ENCODE measurements around the gene STOML2.

STOML2 gene

DNA sequence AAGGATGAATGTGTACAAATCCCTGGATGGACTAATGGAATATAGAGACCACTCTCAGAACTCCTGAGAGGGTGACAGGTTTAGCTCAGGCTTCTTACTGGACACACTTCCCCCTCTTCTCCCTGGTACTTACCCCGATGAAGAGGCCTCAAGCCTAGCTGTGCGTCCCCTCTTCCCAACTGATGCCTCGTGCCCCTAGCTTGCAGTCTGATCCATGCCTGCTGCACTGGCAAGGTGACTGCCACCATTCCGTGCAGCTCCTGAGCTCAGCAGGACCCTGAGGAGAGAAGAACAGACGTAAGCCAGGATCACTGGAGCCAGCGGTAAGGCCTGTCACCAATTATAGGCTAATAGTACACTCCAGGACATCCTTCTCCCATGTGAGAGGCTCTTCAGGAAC, 5.5 kb upstream of the STOML2 start:
- in situ Hi-C loops (cut with HindIII; ENCODE audit: low sequenced_read_pairs), result no loop called here

- in situ Hi-C loops (cut with HindIII; ENCODE audit: low sequenced_read_pairs), result no loop called here
Observed at GRCh38 chr9:35107297-35108290, 4.7 kb upstream of the STOML2 start.

- in situ Hi-C loops (cut with HindIII; ENCODE audit: low sequenced_read_pairs), result no loop called here
Observed at GRCh38 chr9:35106343-35106730, 3.4 kb upstream of the STOML2 start.

GRCh38 chr9:35105571-35106342, 2.8 kb upstream of the STOML2 start:
- in situ Hi-C loops (cut with HindIII; ENCODE audit: low sequenced_read_pairs), result no loop called here

GRCh38 chr9:35105126-35105525, 2.2 kb upstream of the STOML2 start:
- in situ Hi-C loops (cut with HindIII; ENCODE audit: low sequenced_read_pairs), result no loop called here

- in situ Hi-C loops (cut with HindIII; ENCODE audit: low sequenced_read_pairs), result no loop called here
Observed at GRCh38 chr9:35104586-35104985, 1.7 kb upstream of the STOML2 start.

DNA sequence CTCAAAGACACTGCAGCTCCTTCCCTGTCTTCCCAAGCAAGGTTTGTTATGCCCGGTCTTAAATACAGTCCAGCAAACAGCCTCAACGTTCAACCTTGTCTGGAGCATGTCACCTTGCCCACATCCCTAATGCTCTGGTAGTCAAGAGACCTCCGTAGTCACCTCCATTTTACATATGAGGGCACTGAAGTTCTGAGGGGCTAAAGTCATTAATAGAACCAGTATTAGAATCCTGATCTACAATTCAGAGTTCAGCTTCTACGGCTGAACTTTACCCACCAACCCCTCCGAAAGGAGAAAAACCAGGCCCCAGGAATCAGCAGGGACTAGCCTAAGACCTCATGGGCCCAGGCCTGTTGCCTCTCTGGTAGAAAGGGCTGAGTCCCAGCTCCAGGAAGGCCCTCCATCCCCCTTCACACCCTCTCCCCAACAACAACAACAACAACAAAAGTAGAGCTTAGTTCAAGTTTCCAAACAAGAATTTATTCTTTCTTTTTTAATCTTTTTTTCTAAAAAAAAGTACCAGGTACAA, 795 bp upstream of the STOML2 start:
- in situ Hi-C loops (cut with HindIII; ENCODE audit: low sequenced_read_pairs), result no loop called here

DNA sequence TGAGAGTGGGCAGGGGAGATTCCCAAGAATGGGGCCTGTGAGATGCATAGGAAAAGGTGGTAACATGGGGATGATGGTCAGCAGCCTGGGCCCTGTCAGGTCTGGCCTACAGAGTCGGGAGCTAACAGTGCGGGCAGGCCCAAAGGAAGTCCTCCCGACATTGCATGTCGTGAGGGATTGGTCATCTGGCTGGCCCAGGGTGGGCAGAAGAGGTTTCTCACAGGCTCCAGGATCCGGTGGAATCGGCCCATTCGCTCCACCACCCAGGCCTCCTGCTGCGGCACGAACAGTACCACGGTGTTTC, 514 bp downstream of the STOML2 start:
- in situ Hi-C loops (cut with HindIII; ENCODE audit: low sequenced_read_pairs), result no loop called here

DNA sequence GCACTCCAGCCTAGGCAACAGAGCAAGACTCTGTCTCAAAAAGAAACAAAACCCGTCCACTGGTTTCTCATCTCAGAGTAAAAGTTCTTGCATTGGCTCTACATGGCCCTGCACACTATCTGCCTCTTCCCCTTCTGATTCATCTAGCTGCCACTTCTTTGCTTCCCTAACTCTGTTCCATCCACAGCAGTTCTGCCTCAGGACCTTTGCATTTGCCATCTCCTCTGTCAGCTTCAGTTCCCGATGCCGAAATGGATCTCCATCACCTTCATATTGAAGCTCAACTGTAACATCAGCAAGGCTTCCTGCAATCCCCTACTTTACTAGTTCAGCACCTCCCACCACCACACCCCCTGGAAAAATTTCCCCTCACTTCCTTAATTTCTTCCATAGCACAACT, 5.4 kb downstream of the STOML2 start:
- in situ Hi-C loops (cut with HindIII; ENCODE audit: low sequenced_read_pairs), result no loop called here

GRCh38 chr9:35096035-35096849, 6.7 kb downstream of the STOML2 start, which contains the start of gene PIGO:
TSS of gene PIGO (minus strand) at chr9:35096591. CDS start at chr9:35095565, 1,026 bp downstream.
- in situ Hi-C loops (cut with HindIII; ENCODE audit: low sequenced_read_pairs), result no loop called here

DNA sequence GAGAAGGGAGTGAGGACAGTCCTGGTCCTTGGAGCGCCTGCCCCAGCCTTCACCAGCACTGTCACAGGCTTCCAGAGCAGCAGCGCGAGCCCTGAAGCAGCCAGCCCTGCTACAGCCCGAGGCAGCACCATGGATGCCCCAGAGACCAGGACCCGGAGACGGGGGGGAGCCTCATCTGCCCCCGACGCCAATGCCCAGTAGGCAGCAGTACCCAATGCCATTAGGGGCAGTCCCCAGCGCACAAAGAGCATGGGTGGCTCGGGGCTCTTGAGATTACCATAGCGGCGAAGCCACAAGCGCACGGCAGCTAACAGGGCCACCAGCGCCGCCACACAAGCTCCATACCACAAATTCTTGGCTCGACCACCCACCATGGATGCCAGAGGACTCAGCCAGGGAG, 11.4 kb downstream of the STOML2 start:
- in situ Hi-C loops (cut with HindIII; ENCODE audit: low sequenced_read_pairs), result loop anchor here (5.0 kb wide), 1 partner anchor 49 kb away; a partner anchor contains a TSS

DNA sequence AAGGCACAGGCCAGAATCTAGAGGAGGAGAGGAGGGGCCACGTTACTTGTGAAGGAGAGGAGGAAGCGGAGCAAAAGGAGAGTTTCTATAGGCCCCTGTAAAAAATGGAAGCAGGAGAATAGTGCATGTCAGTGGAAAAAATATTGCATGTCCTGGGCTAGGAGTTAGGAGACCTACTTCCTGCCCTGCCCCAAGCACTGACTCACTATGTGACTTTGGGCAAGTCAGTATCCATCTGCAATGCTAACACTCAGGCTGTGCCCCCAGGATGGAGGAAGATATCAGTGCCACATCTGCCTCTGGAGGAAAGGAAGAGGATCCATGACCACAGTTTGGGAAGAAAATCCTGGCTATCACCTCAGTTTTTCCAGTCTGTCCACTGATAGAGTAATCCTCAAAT, 13.5 kb downstream of the STOML2 start:
- in situ Hi-C loops (cut with HindIII; ENCODE audit: low sequenced_read_pairs), result no loop called here

DNA sequence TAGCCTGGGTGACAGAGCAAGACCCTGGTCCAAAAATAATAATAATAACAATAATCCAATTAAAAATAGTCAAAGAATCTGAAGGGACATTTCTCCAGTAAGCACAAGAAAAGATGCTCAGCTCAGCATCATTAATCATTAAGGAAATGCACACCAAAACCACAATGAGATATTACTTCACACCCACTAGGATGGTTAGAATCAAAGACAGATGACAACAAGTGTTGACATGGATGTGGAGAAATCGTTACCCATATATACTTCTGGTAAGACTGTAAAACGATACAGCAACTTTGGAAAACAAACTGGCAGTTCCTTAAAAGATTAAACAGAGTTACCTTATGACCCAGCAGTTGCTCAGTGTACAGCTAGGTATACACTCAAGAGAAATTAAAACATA, 17.9 kb downstream of the STOML2 start:
- in situ Hi-C loops (cut with HindIII; ENCODE audit: low sequenced_read_pairs), result no loop called here

DNA sequence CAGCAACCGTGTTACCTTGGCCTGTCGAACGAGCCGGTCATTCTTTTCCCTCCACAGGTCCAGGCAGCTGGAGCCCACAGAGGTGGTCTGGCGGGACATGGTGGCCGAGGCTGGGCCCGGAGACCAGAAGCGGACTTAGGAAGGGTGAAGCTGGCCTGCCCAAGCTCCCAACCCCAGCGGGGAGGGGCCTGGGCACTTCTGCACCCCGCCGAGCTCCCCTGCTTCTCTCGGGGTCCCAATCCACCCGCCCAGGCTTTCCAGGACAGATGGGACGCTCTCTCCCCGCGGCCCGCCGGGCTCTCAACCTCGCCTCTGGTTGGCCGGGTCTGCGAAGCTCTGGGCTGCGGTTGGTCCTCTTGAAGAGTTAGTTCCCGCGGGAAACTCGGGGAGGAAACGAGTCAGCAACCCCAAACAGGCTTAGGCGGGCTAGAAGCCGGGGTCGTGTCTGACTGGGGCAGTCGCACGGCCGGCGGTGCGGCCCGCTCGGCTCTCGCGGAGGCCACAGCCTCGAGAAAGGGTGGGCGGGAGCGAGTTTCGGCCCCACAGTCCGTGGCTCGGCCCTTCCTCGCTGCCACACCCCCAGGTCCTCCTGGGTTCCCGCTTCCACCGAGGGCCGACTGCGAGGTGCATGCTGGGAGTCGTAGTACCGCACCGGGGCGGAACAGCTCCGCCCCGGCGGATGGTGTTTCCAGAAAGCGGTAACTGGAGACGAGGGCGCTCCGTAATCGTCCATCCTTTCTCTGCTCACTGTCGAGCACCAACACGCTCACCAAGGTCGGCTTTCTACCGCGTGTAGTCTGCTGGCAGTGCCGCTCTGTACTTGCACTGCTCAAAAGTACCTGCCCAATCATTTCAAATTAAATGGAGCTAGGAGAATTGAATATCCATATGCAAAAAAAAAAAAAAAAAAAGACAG, 23.2 kb downstream of the STOML2 start, which contains the start of gene FANCG:
TSS of gene FANCG (minus strand) at position 517 of the 916 bp plus-strand sequence. CDS start at position 99, 418 bp downstream.
- in situ Hi-C loops (cut with HindIII; ENCODE audit: low sequenced_read_pairs), result no loop called here

GRCh38 chr9:35079041-35079425, 23.9 kb downstream of the STOML2 start:
- in situ Hi-C loops (cut with HindIII; ENCODE audit: low sequenced_read_pairs), result no loop called here

- in situ Hi-C loops (cut with HindIII; ENCODE audit: low sequenced_read_pairs), result no loop called here
Observed at GRCh38 chr9:35078066-35078465, 24.9 kb downstream of the STOML2 start.

DNA sequence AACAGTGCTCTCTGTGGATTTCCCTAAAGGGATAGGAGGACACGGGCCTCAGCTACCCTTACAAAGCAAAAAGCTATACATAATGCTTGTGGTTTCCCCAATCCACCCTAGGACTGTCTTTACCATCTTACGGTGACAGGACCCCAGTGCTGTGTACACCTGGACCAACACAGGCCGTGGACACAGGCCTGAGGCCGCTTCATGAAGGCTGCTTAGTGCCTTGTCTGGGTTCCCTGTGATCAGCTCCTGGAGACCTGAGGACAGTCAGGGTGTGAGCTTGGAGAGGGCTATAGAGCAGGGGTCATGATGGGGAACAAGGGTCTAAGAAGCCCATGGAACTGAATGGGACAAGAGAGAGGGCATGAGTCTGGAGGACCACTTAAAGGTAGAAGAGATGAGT, 26.1 kb downstream of the STOML2 start:
- in situ Hi-C loops (cut with HindIII; ENCODE audit: low sequenced_read_pairs), result no loop called here

DNA sequence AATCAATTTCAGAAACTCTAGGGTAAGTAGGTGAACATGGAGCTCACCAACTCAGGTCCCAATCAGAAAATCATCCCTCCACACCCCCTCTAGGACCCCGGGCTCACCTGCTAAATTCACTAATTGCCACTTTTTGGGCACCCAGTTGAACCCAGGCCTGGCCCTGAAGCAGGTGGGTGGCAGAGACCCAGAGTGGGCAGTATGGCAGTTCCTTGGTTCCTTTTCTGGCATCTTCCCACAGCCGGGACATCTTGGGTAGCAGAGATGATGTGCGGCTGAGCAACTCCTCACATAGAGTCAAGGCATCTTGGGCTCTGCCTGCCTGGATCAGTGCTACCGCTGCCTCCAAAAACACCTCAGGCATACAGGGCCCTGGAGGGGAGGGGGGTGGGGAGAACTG, 27.6 kb downstream of the STOML2 start:
- in situ Hi-C loops (cut with HindIII; ENCODE audit: low sequenced_read_pairs), result no loop called here

DNA sequence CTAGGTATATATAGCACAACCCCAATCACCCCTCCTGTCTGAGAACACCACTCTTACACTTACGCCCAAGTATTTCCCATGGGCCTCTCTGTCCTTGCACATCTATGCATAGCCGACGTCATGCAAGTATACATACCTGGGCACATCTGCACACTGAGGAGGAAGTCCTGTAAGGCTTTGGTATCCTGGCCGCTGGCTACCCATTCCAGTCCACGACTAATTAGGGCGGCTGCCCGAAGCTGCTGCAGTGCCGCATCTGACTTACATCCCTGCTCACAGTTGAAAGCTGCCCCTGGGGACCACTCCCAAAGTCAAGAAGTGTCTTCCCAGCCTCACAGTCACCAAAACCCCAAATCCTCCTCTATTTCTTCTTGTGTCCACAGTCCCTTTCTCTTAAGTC, 28.1 kb downstream of the STOML2 start:
- in situ Hi-C loops (cut with HindIII; ENCODE audit: low sequenced_read_pairs), result no loop called here

DNA sequence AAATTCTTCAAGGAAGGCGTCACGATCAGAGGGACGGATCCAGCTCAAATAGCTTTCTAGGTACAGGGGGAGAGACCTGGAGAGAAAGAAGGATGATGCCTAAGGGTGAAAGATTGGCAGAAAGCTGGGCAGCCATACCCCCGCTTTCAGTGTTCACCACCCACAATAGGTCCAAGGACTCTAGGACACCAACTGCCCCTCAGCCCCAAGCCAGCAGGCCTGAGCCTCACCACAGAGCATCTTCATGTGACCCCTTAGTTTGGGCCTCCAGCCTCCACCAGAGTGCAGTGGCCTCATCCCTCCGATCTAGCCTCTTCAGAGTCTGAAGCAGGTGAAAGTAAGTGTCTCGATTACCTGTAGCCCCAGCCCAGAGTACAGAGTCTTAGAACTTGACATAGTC, 28.8 kb downstream of the STOML2 start:
- in situ Hi-C loops (cut with HindIII; ENCODE audit: low sequenced_read_pairs), result no loop called here
